ENCODE data around the gene SPNS2.

DNA sequence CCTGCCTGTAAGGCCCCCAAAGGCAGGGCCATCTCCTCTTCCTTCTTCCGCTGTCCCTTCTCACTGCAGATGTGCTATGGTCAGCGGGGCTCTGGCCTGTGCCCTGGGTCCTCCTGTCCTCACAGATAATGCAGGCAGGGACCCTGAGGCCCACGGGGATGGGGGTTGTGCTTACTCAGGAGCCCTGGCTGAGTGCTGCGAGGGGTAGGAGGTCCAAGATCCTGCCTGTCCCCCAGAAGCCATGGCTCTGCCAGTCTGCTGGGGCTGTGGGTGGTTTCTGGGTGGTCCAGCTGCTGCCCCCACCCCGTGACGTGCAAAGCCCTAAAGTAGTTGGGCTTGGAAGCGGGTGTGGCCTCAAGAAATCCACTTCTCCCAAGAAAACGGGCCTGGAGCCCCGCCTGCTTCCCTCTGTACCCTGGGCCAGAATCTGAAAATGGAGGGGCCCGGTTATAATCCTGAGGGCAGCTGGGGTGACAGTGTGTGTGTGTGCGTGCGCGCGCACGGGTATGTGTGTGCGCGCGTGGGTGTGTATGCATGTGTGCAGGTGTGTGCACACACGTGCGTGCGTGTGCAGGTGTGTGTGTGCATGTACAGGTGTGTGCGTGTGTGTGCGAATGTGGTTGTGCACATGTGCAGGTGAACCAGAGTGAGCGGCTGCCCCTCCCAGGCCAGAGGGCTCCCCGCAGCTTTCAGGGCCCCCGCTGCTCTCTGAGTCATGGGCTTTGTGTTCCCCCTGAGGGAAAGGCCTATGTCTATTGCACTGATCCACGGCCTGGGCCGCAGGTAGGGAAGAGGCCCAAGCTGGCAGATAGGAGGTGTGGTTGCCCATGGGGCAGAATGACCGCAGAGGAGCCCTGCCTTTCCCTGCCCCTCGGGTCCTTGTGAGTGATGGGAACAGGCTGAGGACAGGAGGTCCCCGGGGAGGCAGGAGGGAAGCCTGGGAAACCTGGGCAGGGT, 13.8 kb downstream of the SPNS2 start:
- TF ChIP-seq, protein P1, sequence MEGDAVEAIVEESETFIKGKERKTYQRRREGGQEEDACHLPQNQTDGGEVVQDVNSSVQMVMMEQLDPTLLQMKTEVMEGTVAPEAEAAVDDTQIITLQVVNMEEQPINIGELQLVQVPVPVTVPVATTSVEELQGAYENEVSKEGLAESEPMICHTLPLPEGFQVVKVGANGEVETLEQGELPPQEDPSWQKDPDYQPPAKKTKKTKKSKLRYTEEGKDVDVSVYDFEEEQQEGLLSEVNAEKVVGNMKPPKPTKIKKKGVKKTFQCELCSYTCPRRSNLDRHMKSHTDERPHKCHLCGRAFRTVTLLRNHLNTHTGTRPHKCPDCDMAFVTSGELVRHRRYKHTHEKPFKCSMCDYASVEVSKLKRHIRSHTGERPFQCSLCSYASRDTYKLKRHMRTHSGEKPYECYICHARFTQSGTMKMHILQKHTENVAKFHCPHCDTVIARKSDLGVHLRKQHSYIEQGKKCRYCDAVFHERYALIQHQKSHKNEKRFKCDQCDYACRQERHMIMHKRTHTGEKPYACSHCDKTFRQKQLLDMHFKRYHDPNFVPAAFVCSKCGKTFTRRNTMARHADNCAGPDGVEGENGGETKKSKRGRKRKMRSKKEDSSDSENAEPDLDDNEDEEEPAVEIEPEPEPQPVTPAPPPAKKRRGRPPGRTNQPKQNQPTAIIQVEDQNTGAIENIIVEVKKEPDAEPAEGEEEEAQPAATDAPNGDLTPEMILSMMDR (IDR thresholded peaks at IDR 0.05): no peak
- TF ChIP-seq ZFX (IDR thresholded peaks at IDR 0.05; ENCODE audit: borderline replicate concordance): no peak

Data from 22Rv1 (cell line).